HUES6 (cell line): ENCODE measurements around the gene PCDHGB2.
"Not testable (repeated sequence)": the region's sequence is repeated elsewhere in the genome, so short reads cannot be mapped to it uniquely, and the experiment has no call there.

ENCODE experiments used
- H3K27ac ChIP-seq: 2 replicates; pipeline ENCODE4 v1.7.0; 2013; ENCODE audit warnings: low read depth, mild to moderate bottlenecking, low read length, inconsistent platforms
- H3K27me3 ChIP-seq: 2 replicates; pipeline ENCODE4 v1.6.1; 2013; ENCODE audit warnings: low read length; ENCODE audit not compliant: control insufficient read depth, insufficient read depth
- H3K36me3 ChIP-seq: 2 replicates; pipeline ENCODE4 v1.6.1; 2013; ENCODE audit warnings: low read length; ENCODE audit not compliant: control insufficient read depth, insufficient read depth
- H3K4me1 ChIP-seq: 2 replicates; pipeline ENCODE4 v1.6.1; 2013; ENCODE audit warnings: low read length; ENCODE audit not compliant: control insufficient read depth, insufficient read depth
- H3K4me3 ChIP-seq: 2 replicates; pipeline ENCODE4 v1.5.1; 2013; ENCODE audit warnings: low read depth, low read length
- H3K9ac ChIP-seq: one replicate; pipeline ENCODE4 v1.6.1; 2013; ENCODE audit warnings: mild to moderate bottlenecking, low read length
- H3K9me3 ChIP-seq: 2 replicates; pipeline ENCODE4 v1.6.1; 2013; ENCODE audit warnings: low read depth, low read length; ENCODE audit not compliant: control insufficient read depth, insufficient read depth

Gene PCDHGB2

DNA sequence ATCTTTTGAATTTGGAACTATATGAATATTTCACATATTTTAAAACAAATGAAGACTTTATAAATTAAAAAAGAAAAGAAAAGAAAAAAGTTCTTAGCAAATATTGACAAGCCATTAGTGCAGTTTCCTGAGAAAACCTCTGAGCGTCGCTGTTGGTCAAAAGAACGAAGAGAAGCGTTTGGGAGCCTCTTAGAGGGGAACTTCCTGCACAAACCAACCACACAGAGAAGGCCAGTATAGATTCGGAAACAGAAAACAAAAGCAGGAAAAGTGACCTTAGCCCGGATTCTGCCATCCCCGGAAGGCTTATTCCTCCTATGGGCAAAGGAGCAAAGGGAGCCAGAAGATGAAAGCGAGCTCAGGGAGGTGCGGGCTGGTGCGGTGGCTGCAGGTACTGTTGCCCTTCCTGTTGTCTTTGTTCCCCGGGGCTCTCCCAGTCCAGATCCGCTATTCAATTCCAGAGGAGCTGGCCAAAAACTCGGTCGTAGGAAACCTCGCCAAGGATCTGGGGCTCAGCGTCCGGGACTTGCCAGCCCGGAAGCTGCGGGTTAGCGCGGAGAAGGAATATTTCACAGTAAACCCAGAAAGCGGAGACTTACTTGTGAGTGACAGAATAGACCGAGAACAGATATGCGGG, at the start of gene PCDHGB2:
PCDHGB2 (plus strand) TSS at position 205 of the 637 bp plus-strand sequence; CDS start at position 347, 142 bp downstream.
- Histone ChIP-seq H3K36me3 (no peaks in the 10 kb centered on the region), H3K27me3 (no peaks in the 10 kb centered on the region), H3K27ac (no peak within 1 kb of the TSS), H3K9me3 (peaks cover 59% of the 10 kb centered on the region), H3K4me3 (peak within 1 kb of the TSS; percentile 31), H3K9ac (no peak within 1 kb of the TSS), H3K4me1 (no peaks in the 10 kb centered on the region)

DNA sequence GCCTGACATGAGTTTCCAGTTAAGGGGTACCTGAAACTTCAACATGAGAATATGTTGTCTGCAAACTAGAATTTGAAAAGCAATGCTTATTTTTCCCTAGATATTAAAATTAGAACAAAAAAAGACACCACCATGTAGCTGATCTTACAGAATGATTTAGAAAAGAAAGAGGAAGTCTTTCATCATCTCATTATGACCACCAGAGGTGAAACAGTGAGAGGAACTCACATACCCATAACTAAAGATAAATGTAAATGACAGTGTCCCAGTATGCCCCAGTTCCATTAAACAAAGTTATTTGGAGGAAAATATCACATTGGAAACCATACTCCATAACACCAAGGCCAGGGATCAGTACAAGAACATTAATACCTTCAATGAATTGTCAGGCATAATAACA, 46.1 kb upstream of the PCDHGB2 start:
- peaks cover 21% of the 10 kb centered on the region for H3K36me3 ChIP-seq
- no peak overlapping the region for H3K27ac ChIP-seq
- no peaks in the 10 kb centered on the region for H3K4me1 ChIP-seq
- no peak overlapping the region for H3K9ac ChIP-seq
- peaks cover 21% of the 10 kb centered on the region for H3K9me3 ChIP-seq
- H3K4me3 ChIP-seq, result no peak overlapping the region
- no peaks in the 10 kb centered on the region for H3K27me3 ChIP-seq

DNA sequence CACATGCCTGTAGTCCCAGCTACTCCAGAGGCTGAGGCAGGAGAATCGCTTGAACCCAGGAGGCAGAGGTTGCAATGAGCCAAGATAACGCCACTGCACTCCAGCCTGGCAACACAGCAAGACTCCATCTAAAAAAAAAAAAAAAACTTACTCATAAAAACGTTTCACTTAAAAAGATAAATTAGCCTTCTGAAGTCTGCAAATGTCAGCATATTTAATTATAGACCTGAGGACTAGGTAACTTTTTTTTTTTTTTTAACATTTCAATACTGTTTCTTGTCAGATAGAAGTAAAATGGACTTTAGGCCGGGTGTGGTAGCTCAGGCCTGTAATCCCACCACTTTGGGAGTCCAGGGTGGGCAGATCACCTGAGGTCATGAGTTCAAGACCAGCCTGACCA, 42.8 kb upstream of the PCDHGB2 start:
- H3K4me3 ChIP-seq, H3K27ac ChIP-seq, H3K9ac ChIP-seq, H3K27me3 ChIP-seq, H3K4me1 ChIP-seq: not testable (repeated sequence)
- peaks cover 34% of the 10 kb centered on the region for H3K9me3 ChIP-seq
- peaks cover 34% of the 10 kb centered on the region for H3K36me3 ChIP-seq

DNA sequence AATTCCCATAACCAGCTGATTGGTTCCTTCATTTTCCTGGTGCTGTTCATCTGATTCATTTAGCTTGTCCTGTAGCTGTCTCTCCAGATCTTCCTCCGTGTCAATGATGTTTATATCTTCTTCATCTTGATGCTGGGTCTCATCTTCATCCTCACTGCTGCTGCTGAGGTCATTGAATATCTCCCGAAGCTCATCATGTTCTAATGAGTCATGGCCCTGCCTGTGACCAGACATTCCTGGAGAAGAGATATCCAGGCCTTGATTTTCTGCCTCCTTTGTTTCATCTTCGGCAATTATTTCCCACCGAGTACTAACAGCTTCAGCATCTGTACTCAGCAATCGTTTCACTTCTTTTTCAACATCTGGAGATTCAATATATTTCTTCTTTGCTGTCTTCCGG, 40.6 kb upstream of the PCDHGB2 start:
- Histone ChIP-seq H3K4me3 (peak overlapping the region; percentile 89), H3K9ac (no peak overlapping the region), H3K4me1 (no peaks in the 10 kb centered on the region), H3K36me3 (peaks cover 34% of the 10 kb centered on the region), H3K9me3 (peaks cover 34% of the 10 kb centered on the region), H3K27me3 (no peaks in the 10 kb centered on the region), H3K27ac (no peak overlapping the region)

DNA sequence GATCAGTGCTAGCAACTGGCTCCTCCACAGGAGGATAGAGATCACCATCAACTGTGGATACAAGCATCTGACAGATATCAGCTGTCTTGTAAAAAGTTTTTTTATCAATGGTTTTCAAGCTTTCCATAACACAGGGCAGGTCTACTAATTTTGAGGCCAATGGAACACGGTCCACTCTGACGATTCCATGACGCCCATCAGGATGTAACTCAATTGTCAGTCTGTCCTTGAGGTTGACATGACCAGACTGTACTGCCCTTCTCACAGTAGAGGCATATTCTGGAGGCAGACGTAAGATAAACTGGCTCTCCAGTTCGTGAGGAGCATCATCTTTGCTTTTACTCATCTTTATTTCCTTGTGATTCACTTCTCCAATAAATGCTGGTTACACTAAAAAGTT, 40.1 kb upstream of the PCDHGB2 start:
- Histone ChIP-seq H3K27ac (no peak overlapping the region), H3K9me3 (peaks cover 32% of the 10 kb centered on the region), H3K4me3 (peak overlapping the region; percentile 89), H3K4me1 (no peaks in the 10 kb centered on the region), H3K27me3 (no peaks in the 10 kb centered on the region), H3K36me3 (peaks cover 34% of the 10 kb centered on the region), H3K9ac (peak overlapping the region; percentile 96)

DNA sequence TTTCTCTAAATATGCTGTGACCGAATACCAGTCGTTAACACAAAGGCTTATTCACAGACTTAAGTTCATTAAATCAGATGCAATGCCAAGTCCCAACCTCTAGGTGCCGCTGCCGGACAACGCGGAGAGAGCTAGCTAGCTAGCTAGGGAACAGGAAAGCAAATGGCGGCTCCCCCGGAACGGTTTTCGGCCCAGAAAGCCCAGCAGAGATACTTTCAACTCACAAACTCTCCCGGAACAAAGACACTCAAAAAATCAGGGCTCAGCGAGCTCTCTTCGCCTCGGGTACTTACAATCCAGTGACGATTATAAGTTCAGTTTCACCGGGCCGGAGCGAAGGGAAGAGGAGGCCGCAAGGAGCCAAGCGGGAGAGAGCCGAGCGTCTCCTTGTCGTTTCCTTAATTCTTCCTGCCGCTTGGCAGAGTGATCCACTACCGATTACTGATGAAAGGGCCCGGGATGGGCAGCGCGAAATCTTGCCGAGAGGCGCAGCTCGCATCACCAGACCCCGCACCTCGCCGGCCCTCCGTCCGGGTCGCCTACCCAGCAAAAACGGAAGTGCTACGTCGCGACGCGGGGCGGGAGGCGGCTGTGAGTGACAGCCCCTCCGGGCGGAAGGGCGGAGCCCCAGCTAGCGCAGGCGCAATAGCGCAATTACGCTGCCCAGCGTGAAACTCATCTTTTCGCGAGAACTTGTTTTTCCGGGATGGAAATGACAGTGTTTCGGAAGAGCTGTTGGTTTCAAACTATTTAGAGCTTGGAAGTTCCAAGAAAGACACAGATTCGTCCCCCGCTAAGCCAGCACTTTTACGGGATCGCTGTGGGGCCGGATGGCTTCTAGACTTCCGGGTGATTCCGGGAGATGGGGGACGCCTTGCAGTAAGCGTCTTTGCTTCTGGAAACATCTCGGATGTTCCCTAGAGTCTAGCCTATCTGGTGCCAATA, 39.3 kb upstream of the PCDHGB2 start, which contains the start of gene TAF7:
TAF7 (minus strand) TSS at position 560 of the 945 bp plus-strand sequence. CDS start 740 bp downstream, outside the sequence.
- Histone ChIP-seq H3K36me3 (peaks cover 33% of the 10 kb centered on the region), H3K4me1 (no peaks in the 10 kb centered on the region), H3K4me3 (peak within 1 kb of the TSS; percentile 89), H3K9me3 (peaks cover 24% of the 10 kb centered on the region), H3K27me3 (no peaks in the 10 kb centered on the region), H3K9ac (peak within 1 kb of the TSS; percentile 96), H3K27ac (peak within 1 kb of the TSS; percentile 99)

DNA sequence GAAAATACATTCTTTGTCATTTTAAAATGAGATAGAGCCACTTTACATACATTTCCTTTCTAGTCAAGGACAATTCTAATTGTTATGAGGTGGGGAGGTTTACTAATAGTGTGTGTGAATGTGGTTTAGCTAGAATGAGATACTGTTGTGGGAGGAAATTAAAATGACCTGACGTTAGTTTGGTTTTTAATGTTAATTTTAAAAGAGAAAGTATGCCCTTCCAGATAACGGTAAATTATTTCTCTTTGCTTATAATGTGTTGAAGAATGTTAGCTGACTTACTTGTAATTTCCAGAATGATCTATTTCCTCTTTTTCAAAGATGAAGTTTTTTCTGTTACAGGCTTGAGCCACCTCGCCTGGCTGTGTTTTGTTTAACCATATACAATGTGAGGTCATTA, 37.5 kb upstream of the PCDHGB2 start:
- Histone ChIP-seq H3K27me3 (no peaks in the 10 kb centered on the region), H3K9me3 (peaks cover 24% of the 10 kb centered on the region), H3K36me3 (peaks cover 23% of the 10 kb centered on the region), H3K9ac (no peak overlapping the region), H3K4me1 (no peaks in the 10 kb centered on the region), H3K4me3 (no peak overlapping the region), H3K27ac (no peak overlapping the region)

DNA sequence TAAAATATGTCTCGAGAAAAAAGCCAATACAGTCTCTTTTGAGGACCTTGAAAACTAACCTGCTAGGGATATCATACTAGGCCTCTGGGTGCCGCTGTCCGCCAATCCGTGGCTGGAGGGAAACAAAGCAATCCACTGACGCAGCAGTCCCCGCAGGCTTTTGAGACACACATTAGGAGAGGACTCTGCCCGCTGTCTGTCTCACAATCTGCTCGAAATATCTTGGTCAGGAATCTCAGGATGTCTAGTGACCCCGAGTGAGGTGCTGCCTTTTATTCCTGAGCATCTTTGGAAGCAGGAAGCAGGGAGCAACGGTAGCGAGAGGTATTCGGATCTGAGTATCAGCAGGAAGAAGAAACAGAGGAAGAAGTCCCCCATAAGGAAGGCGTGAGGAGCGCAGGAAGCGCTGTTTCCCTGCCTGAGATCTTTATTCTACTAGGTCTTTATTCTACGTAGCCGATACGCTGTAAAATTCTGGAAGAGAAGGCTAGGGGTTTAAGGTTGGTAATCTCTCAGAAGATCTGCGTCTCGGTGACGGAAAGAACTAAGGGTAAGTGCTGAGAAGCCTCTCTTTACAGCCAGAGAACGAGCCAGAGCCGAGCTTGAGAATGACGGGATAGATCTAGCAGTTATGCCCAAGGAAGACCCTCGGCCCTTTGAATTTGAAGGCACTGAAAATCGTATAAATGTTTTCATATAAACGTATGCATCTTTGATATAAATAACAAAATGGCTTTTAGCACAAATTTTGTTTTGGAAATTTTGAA, 33.5 kb upstream of the PCDHGB2 start:
- Histone ChIP-seq H3K4me1 (no peaks in the 10 kb centered on the region), H3K9me3 (peaks cover 13% of the 10 kb centered on the region), H3K27ac (no peak overlapping the region), H3K9ac (peak overlapping the region; percentile 57), H3K36me3 (no peaks in the 10 kb centered on the region), H3K27me3 (no peaks in the 10 kb centered on the region), H3K4me3 (peak overlapping the region; percentile 51)

DNA sequence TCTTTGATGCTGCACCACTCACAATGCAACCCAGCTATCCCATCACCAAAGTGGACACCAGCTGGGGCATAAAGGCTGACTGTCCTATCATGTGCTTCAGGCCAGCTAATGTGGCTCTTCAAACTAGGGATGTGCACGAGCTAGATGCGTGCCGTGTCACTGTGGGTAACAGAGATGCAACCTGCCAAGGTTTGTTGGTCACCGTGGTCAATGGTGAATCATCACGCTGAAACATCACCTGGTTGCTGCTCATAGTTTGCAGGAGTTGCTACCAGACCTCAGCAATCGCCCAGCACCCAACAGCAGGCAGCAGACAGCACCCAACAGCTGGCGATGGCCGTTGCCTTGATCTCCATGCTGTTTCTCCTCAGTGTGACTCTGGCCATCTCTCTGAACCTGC, 31.6 kb upstream of the PCDHGB2 start:
- Histone ChIP-seq H3K9ac (no peak overlapping the region), H3K27me3 (no peaks in the 10 kb centered on the region), H3K27ac (no peak overlapping the region), H3K9me3 (peaks cover 30% of the 10 kb centered on the region), H3K4me1 (no peaks in the 10 kb centered on the region), H3K36me3 (no peaks in the 10 kb centered on the region), H3K4me3 (no peak overlapping the region)

DNA sequence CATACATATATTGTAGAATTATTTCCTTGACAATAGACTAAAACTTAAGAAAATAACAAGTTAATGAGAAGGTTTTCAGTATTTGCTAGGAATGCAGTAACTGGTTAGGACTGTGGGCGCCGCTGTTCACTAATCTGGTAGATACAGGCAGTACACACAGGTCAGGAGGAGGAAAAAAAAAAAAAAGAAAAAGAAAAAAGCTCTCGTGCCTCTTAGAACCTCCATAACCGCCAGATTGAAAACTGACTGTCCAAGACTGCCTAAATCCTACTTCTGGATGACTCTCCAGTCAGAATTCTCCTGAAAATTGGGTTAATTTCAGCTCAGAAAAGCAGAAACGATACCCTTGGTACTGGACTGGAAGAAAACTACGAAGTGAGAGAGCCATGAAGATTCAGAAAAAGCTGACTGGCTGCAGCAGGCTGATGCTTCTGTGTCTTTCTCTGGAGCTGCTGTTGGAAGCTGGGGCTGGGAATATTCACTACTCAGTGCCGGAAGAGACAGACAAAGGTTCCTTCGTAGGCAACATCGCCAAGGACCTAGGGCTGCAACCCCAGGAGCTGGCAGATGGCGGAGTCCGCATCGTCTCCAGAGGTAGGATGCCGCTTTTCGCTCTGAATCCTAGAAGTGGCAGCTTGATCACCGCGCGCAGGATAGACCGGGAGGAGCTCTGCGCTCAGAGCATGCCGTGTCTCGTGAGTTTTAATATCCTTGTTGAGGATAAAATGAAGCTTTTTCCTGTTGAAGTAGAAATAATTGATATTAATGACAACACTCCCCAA, 29.3 kb upstream of the PCDHGB2 start, which contains the start of gene PCDHGA1:
PCDHGA1 (plus strand) TSS at position 216 of the 782 bp plus-strand sequence.
- no peaks in the 10 kb centered on the region for H3K27me3 ChIP-seq
- H3K9me3 ChIP-seq, result peaks cover 33% of the 10 kb centered on the region
- no peaks in the 10 kb centered on the region for H3K36me3 ChIP-seq
- no peak within 1 kb of the TSS for H3K9ac ChIP-seq
- H3K27ac ChIP-seq, result no peak within 1 kb of the TSS
- H3K4me3 ChIP-seq, result no peak within 1 kb of the TSS; the same call in 1 of the 2 replicates
- no peaks in the 10 kb centered on the region for H3K4me1 ChIP-seq
